T-cell (primary cell): ENCODE data around the gene RFX3. TPM values are rescaled to one million over a fixed set of nuclear protein-coding genes. Genes with fewer than 3 reads are reported as not detected.

ENCODE experiments used
- ATAC-seq, 4 experiments: fragments of 200-7000 bp in 3 of 4; fragments of 150-1000 bp in 1 of 4; cut with Tn5 transposase; replicated peaks in 1 of 4; 1 replicate in 3 of 4; 2 replicates in 1 of 4; pipeline ENCODE4 v1.10.0; 2021; ENCODE audit warnings: moderate library complexity in 3 of 4, mild to moderate bottlenecking in 2 of 4, moderate number of reproducible peaks in 1 of 4
- CTCF ChIA-PET, 2 donors: fragments of 300-600 bp; sonication (Branson Sonifier 250); formaldehyde crosslinking; loops; one replicate each; lab custom pipeline; 2022; ENCODE audit warnings: antibody characterized with exemption in 2 of 2; lab: Charles Lee
- POLR2A ChIA-PET, 2 donors: fragments of 300-600 bp; sonication (Branson Sonifier 250); formaldehyde crosslinking; loops; one replicate each; lab custom pipeline; 2022; ENCODE audit warnings: antibody characterized with exemption in 2 of 2; lab: Charles Lee
- DNase-seq, 35 experiments: peaks; one replicate each; pipeline versions ENCODE4 v3.0.0 to v3.0.0-alpha.2; 2013 to 2023
- H3K27ac ChIP-seq: one replicate; pipeline ENCODE4 v1.5.1; 2013; ENCODE audit warnings: low read length
- H3K27me3 ChIP-seq, 2 experiments: replicated peaks in 1 of 2; 1 replicate in 1 of 2; 2 replicates in 1 of 2; pipeline versions ENCODE4 v1.6.1 to v1.7.0; 2013; ENCODE audit warnings: low read length in 1 of 2, mixed read lengths in 1 of 2; ENCODE audit not compliant: control insufficient read depth in 2 of 2, insufficient read depth in 2 of 2; ENCODE audit errors: extremely low read depth in 1 of 2
- H3K36me3 ChIP-seq, 2 donors: 1 replicate in 1 of 2; 2 replicates in 1 of 2; pipeline versions ENCODE4 v1.6.1 to v1.7.0; 2013; ENCODE audit warnings: low read length in 1 of 2; ENCODE audit not compliant: control insufficient read depth in 2 of 2, insufficient read depth in 1 of 2; ENCODE audit errors: extremely low read depth in 1 of 2
- H3K4me1 ChIP-seq, 2 experiments: 1 replicate in 1 of 2; 2 replicates in 1 of 2; pipeline versions ENCODE4 v1.6.1 to v1.7.0; 2013; ENCODE audit warnings: low read length in 2 of 2, mixed read lengths in 1 of 2; ENCODE audit not compliant: insufficient read depth in 2 of 2, control insufficient read depth in 1 of 2; ENCODE audit errors: extremely low read depth in 1 of 2
- H3K4me3 ChIP-seq, 2 donors: 1 replicate in 1 of 2; 2 replicates in 1 of 2; pipeline versions ENCODE4 v1.5.1 to v1.7.0; 2013; ENCODE audit warnings: mild to moderate bottlenecking in 2 of 2, low read length in 1 of 2, moderate library complexity in 1 of 2; ENCODE audit not compliant: control insufficient read depth in 1 of 2; ENCODE audit errors: extremely low read depth in 1 of 2
- H3K9me3 ChIP-seq: 2 replicates; pipeline ENCODE4 v1.7.0; 2013
- H3K27ac Mint-ChIP-seq, 2 donors: one replicate each; pipeline ENCODE4 v1.8.0; 2020 to 2021; ENCODE audit warnings: mild to moderate bottlenecking in 2 of 2, mixed read lengths in 2 of 2
- H3K27me3 Mint-ChIP-seq, 2 donors: one replicate each; pipeline ENCODE4 v1.8.0; 2021 to 2022; ENCODE audit warnings: mixed read lengths in 2 of 2
- H3K36me3 Mint-ChIP-seq: one replicate; pipeline ENCODE4 v1.8.0; 2021; ENCODE audit warnings: mixed read lengths
- H3K4me1 Mint-ChIP-seq, 3 donors: one replicate each; pipeline ENCODE4 v1.8.0; 2020 to 2022; ENCODE audit warnings: mixed read lengths in 3 of 3, mild to moderate bottlenecking in 1 of 3
- H3K4me3 Mint-ChIP-seq, 3 donors: one replicate each; pipeline ENCODE4 v1.8.0; 2020 to 2022; ENCODE audit warnings: mild to moderate bottlenecking in 3 of 3, mixed read lengths in 3 of 3, moderate library complexity in 3 of 3
- H3K9me3 Mint-ChIP-seq, 3 donors: one replicate each; pipeline ENCODE4 v1.8.0; 2020 to 2022; ENCODE audit warnings: mixed read lengths in 3 of 3
- WGBS: methylation state at CpG from one replicate; pipeline ENCODE4 v1.1.5; 2013; ENCODE audit warnings: missing lambda C conversion rate; ENCODE audit not compliant: insufficient coverage; 5-methylcytosine and 5-hydroxymethylcytosine counted together
- total RNA-seq, 35 experiments: library from RNA in 6 of 35; stranded (reverse) in 6 of 35; fragments of 120-200 nt in 1 of 35; gene quantifications; one replicate each; pipeline versions ENCODE4 v1.2.1 to v1.2.4 and lab custom pipeline; 2013 to 2026

The RFX3 gene
- total RNA-seq, 5 donors from 2014 or later (not counting 1 experiment from before 2014, with no cell fraction given) = 16.3 to 32.2 (median 20.5) TPM

DNA sequence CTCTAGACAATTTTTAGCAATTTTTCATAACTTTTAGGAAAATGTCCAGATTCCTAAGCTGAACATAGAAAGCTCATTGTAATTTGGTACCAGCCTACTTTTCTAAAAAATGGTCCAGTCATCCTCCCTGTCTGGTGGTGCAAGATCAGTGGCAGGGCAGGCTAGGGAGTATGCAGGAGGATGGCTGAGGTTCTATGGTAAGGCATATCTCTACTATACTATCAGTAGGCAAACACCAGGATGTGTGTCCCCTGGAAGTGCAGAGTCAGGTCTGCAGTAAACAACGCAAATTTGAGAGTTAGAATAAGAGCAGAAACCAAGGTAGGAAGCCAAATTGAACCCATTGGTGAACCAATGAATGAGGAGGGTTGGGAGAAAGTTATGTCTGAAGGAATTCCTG lies 22.8 kb upstream of the RFX3 start:
- Histone ChIP-seq H3K27ac (no peak overlapping the region), H3K4me3 (no peak overlapping the region), H3K36me3 (no peaks in the 10 kb centered on the region), H3K4me1 (no peaks in the 10 kb centered on the region), H3K9me3 (no peaks in the 10 kb centered on the region), H3K27me3 (no peaks in the 10 kb centered on the region)
- ChIA-PET CTCF (no interaction called here), POLR2A (interaction anchor here in 1 of 2 donors (0.6 kb wide), 1 partner anchor 24 kb away, joined by 3 read pairs; no protein-coding TSS in a partner anchor)
- Mint-ChIP-seq H3K27ac (no peak overlapping the region), H3K36me3 (peaks cover 36% of the 10 kb centered on the region), H3K27me3 (no peaks in the 10 kb centered on the region), H3K4me3 (no peak overlapping the region), H3K9me3 (no peaks in the 10 kb centered on the region), H3K4me1 (no peaks in the 10 kb centered on the region)
- no peak for DNase-seq
- no peak for ATAC-seq
- 100% methylated on average over 1 of the region's 1 CpG for WGBS

DNA sequence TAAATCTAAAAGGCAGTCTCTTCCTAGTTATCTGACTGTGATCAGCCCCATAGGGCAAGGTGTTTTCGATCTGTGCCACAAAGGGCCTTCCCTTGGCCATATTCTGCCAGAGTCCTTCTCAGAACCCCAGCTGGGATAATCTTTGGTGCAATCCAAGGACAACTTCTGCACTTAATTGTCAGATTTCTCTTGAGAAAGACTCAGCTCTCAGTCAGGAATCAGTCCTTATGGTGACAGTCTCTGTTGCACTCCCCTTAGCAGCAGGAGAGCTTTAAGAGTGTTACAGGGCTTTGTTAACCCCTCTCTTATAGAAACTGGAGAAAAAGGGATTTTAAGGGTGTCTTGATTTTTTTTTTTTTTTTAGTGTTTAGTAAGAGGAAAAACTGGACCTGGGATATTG lies 15.4 kb upstream of the RFX3 start:
- H3K27me3 ChIP-seq = no peaks in the 10 kb centered on the region
- no peaks in the 10 kb centered on the region for H3K9me3 ChIP-seq
- Mint-ChIP-seq H3K4me1 (peaks cover 7 to 19% (median 8%) of the 10 kb centered on the region in 3 donors), H3K4me3 (no peak overlapping the region), H3K27me3 (no peaks in the 10 kb centered on the region), H3K36me3 (peaks cover 8% of the 10 kb centered on the region), H3K9me3 (no peaks in the 10 kb centered on the region), H3K27ac (no peak overlapping the region)
- no peaks in the 10 kb centered on the region for H3K4me1 ChIP-seq
- ChIA-PET POLR2A (interaction anchor here in 1 of 2 donors (2.0 kb wide), 1 partner anchor 14 kb away, joined by 9 read pairs; no protein-coding TSS in a partner anchor), CTCF (interaction anchor here in 1 of 2 donors (1.0 kb wide), 1 partner anchor 64 kb away, joined by 4 read pairs; no protein-coding TSS in a partner anchor)
- no peak for DNase-seq
- H3K27ac ChIP-seq = no peak overlapping the region
- no peak for ATAC-seq
- no peaks in the 10 kb centered on the region for H3K36me3 ChIP-seq
- no peak overlapping the region for H3K4me3 ChIP-seq
- WGBS = 100% methylated on average over 1 of the region's 1 CpG

DNA sequence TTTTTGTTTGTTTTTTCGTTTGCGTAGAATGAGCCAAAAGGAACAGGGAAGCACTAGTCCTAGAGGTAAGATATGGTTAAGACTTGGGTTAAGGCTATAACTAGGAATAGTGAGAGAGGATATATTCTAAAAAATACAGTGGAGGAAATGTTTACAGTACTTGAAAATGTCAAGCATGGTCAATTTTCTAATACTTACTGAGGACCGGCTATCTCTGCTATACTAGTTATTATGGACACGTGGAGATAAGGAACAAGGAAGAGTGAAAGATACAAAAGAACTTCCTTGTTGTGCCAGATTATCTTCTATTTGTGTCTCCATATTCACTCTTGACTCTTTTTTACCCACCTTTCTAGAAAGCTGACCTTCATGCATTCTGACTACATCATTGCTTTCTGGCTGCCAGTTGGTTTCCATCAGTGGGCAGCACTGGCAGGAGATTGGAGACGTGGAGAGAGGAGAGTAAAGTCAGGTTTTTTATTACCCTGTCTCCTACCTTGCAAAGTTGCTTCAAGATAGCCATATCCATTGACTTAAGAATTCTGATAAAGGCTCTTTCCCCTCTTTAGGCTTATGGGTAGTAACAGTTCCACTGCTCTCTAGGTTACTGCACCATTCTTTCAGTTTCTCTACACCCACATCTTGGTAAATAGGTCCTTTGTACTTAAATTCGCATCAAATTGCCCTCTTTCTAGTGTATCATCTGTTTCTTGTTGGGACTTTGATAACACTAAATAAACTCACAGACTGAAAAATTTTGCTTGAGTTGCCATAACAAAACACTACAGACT lies 9.0 kb upstream of the RFX3 start:
- no peak overlapping the region for H3K27ac Mint-ChIP-seq
- no peaks in the 10 kb centered on the region for H3K27me3 ChIP-seq
- no peak for DNase-seq
- H3K4me3 Mint-ChIP-seq = no peak overlapping the region
- ChIA-PET CTCF (no interaction called here), POLR2A (no interaction called here)
- peaks cover 17 to 33% (median 18%) of the 10 kb centered on the region in 3 donors for H3K4me1 Mint-ChIP-seq
- H3K9me3 ChIP-seq = no peaks in the 10 kb centered on the region
- no peaks in the 10 kb centered on the region for H3K27me3 Mint-ChIP-seq
- H3K9me3 Mint-ChIP-seq = no peaks in the 10 kb centered on the region
- peaks cover 0 to 4% of the 10 kb centered on the region in 2 donors for H3K36me3 ChIP-seq
- no peaks in the 10 kb centered on the region for H3K4me1 ChIP-seq
- WGBS = 100% methylated on average over 2 of the region's 6 CpGs
- no peak overlapping the region for H3K27ac ChIP-seq
- ATAC-seq = no peak
- no peak overlapping the region for H3K4me3 ChIP-seq
- peaks cover 10% of the 10 kb centered on the region for H3K36me3 Mint-ChIP-seq

DNA sequence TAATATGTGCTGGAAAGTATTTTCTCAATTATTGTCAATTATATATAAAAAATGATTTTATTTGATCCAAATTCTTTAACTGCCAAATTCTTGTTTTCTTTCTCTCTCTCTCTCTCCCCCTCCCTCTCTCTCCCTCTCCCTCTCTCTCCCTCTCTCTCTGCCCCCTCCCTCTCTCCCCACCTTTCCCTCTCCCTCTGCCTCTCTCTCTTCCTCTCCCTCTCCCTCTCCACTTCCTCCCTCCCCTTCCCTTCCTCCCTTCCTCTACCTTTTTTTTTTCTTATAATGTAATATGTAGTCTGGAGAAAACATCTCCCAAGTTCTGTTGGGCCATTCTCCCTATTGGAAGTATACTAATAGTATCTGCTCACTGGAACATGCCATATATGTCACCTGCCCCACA lies 6.4 kb upstream of the RFX3 start:
- ATAC-seq (no peak), DNase-seq (no peak)
- no peak overlapping the region for H3K4me3 ChIP-seq
- peaks cover 11% of the 10 kb centered on the region for H3K36me3 Mint-ChIP-seq
- POLR2A ChIA-PET = interaction anchor here in 1 of 2 donors (0.6 kb wide), 1 partner anchor 96 kb away, joined by 3 read pairs; no protein-coding TSS in a partner anchor
- H3K27me3 ChIP-seq = no peaks in the 10 kb centered on the region
- H3K9me3 Mint-ChIP-seq = peaks cover 0 to 3% (median 0%) of the 10 kb centered on the region in 3 donors
- H3K27ac ChIP-seq = no peak overlapping the region
- peaks cover 0 to 4% of the 10 kb centered on the region in 2 donors for H3K36me3 ChIP-seq
- H3K9me3 ChIP-seq = no peaks in the 10 kb centered on the region
- peaks cover 7 to 20% of the 10 kb centered on the region in 2 experiments for H3K4me1 ChIP-seq
- H3K27ac Mint-ChIP-seq = no peak overlapping the region
- CTCF ChIA-PET = no interaction called here
- H3K4me3 Mint-ChIP-seq = no peak overlapping the region
- no peaks in the 10 kb centered on the region for H3K27me3 Mint-ChIP-seq
- H3K4me1 Mint-ChIP-seq = peaks cover 39 to 58% (median 41%) of the 10 kb centered on the region in 3 donors

DNA sequence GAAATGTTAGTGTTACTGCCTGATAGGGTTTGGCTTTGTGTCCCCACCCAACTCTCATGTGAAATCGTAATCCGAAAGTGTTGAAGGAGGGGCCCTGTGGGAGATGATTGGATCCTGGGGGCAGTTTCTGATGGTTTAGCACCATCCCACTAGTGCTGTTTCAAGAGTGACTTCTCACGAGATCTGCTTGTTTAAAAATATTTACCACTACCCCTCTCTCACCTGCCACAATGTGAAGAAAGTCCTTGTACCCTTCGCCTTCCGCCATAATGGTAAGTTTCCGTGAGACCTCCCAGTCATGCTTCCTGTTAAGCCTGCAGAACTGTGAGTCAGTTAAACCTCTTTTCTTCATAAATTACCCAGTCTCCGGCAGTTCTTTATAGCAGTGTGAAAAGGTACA lies 2.6 kb upstream of the RFX3 start:
- H3K4me1 Mint-ChIP-seq = peaks cover 48 to 66% (median 61%) of the 10 kb centered on the region in 3 donors
- DNase-seq = peak in 31 of 35 experiments; percentile 3 to 71 (median 29)
- Histone ChIP-seq H3K4me1 (peaks cover 12 to 26% of the 10 kb centered on the region in 2 experiments), H3K9me3 (no peaks in the 10 kb centered on the region), H3K4me3 (peak overlapping the region in 1 of 2 donors; percentile 36), H3K36me3 (peaks cover 0 to 4% of the 10 kb centered on the region in 2 donors), H3K27ac (peak overlapping the region; percentile 100), H3K27me3 (no peaks in the 10 kb centered on the region)
- H3K27ac Mint-ChIP-seq = peak overlapping the region; percentile 96
- CTCF ChIA-PET = interaction anchor here (0.6 to 2.5 kb wide), 3 partner anchors 61 to 1325 kb away, joined by 3 to 12 read pairs (median 6); no protein-coding TSS in a partner anchor
- no peaks in the 10 kb centered on the region for H3K27me3 Mint-ChIP-seq
- whole genome bisulfite sequencing = 8% methylated on average over 5 of the region's 7 CpGs
- peaks cover 0 to 3% (median 0%) of the 10 kb centered on the region in 3 donors for H3K9me3 Mint-ChIP-seq
- peak overlapping the region; percentile 83 to 96 (median 96) for H3K4me3 Mint-ChIP-seq
- no peak for ATAC-seq
- POLR2A ChIA-PET = interaction anchor here (1.2 to 2.9 kb wide), 4 partner anchors 13 to 74 kb away, joined by 3 to 28 read pairs (median 8); no protein-coding TSS in a partner anchor
- peaks cover 11% of the 10 kb centered on the region for H3K36me3 Mint-ChIP-seq
